GM19238 (cell line): ENCODE measurements around the gene HYKK.
A peak's percentile ranks its signal among the peaks of the same experiment; 100 is the strongest.
"Not testable (repeated sequence)": the region's sequence is repeated elsewhere in the genome, so short reads cannot be mapped to it uniquely, and the experiment has no call there.

Experiments
- DNase-seq: peaks from one replicate; pipeline ENCODE4 v3.0.0; 2011; ENCODE audit warnings: low spot score; ENCODE audit not compliant: insufficient read length

HYKK gene

GRCh38 chr15:78506971-78507830 lies at the start of gene HYKK:
TSS of gene HYKK (plus strand) at chr15:78507577. CDS start at chr15:78513089, 5,512 bp downstream.
- DNase-seq, result peak; percentile 82

- no peak for DNase-seq
Observed at GRCh38 chr15:78460737-78461136, 46.6 kb upstream of the HYKK start.

- no peak for DNase-seq
Observed at GRCh38 chr15:78461171-78461888, 46.0 kb upstream of the HYKK start.

GRCh38 chr15:78469031-78469430 lies 38.3 kb upstream of the HYKK start:
- no peak for DNase-seq

GRCh38 chr15:78477295-78477694 lies 30.1 kb upstream of the HYKK start:
- no peak for DNase-seq

- DNase-seq, result no peak
Observed at GRCh38 chr15:78479650-78480049, 27.7 kb upstream of the HYKK start.

GRCh38 chr15:78481917-78482316 lies 25.5 kb upstream of the HYKK start:
- DNase-seq, result no peak

- DNase-seq, result no peak
Observed at GRCh38 chr15:78492872-78493271, 14.5 kb upstream of the HYKK start.

- no peak for DNase-seq
Observed at GRCh38 chr15:78501857-78502256, 5.5 kb upstream of the HYKK start.

- DNase-seq, result no peak
Observed at GRCh38 chr15:78502641-78503040, 4.7 kb upstream of the HYKK start.

GRCh38 chr15:78507831-78508160 lies 419 bp downstream of the HYKK start:
- no peak for DNase-seq

- DNase-seq, result no peak
Observed at GRCh38 chr15:78508272-78508671, 895 bp downstream of the HYKK start.

- DNase-seq, result no peak
Observed at GRCh38 chr15:78509726-78510312, 2.4 kb downstream of the HYKK start.

- DNase-seq, result not testable (repeated sequence)
Observed at GRCh38 chr15:78520035-78520434, 12.7 kb downstream of the HYKK start.

- no peak for DNase-seq
Observed at GRCh38 chr15:78524230-78524629, 16.9 kb downstream of the HYKK start.

- no peak for DNase-seq
Observed at GRCh38 chr15:78527325-78527724, 19.9 kb downstream of the HYKK start.

GRCh38 chr15:78533331-78533730 lies 26.0 kb downstream of the HYKK start:
- no peak for DNase-seq

GRCh38 chr15:78536134-78536533 lies 28.8 kb downstream of the HYKK start:
- no peak for DNase-seq

GRCh38 chr15:78537266-78537905 lies 30.0 kb downstream of the HYKK start:
- no peak for DNase-seq

- DNase-seq, result no peak
Observed at GRCh38 chr15:78538358-78538757, 31.0 kb downstream of the HYKK start.

GRCh38 chr15:78539464-78540140 lies 32.2 kb downstream of the HYKK start:
- DNase-seq, result not testable (repeated sequence)
